SK-N-SH (cell line): Measurements from ENCODE around the gene JAG1. TPM values are rescaled to one million over a fixed set of nuclear protein-coding genes. Genes with fewer than 3 reads are reported as not detected.
A peak's percentile ranks its signal among the peaks of the same experiment; 100 is the strongest.

Experiments
- CTCF ChIA-PET: fragments of 300-600, 350-600 bp; formaldehyde crosslinking; extraction: SDS; loops from one replicate; lab custom pipeline; 2021; lab: Yijun Ruan, JAX
- POLR2A ChIA-PET: fragments of 350-600 bp; sonication (Branson Sonifier 250); formaldehyde crosslinking; extraction: SDS; loops from one replicate; lab custom pipeline; 2020; ENCODE audit warnings: antibody characterized with exemption, inconsistent platforms; lab: Yijun Ruan, JAX
- DNase-seq: peaks from one replicate; pipeline ENCODE4 v3.0.0; 2012
- H2AFZ ChIP-seq: fragments of 200-600 bp; sonication (generic); 2 replicates; pipeline ENCODE4 v1.8.1; 2016; ENCODE audit warnings: antibody characterized with exemption, mild to moderate bottlenecking, low read depth
- H3F3A ChIP-seq: fragments of 200-600 bp; sonication (generic); replicated peaks from 2 replicates; pipeline ENCODE3; 2016; ENCODE audit warnings: antibody characterized with exemption, mild to moderate bottlenecking; ENCODE audit not compliant: insufficient read depth
- H3K27ac ChIP-seq, 2 experiments: fragments of 200-500 bp in 1 of 2; fragments of 200-600 bp in 1 of 2; sonication (Bioruptor generic) in 1 of 2; sonication (generic), shearing (Covaris generic) in 1 of 2; 2 replicates each; pipeline versions ENCODE4 v1.5.1 to v1.6.1; 2014 to 2016; ENCODE audit warnings: low read depth in 2 of 2, inconsistent platforms in 1 of 2, low read length in 1 of 2, mild to moderate bottlenecking in 1 of 2, mixed read lengths in 1 of 2
- H3K27me3 ChIP-seq: fragments of 200-600 bp; sonication (generic), shearing (Covaris generic); 2 replicates; pipeline ENCODE4 v1.6.1; 2016; ENCODE audit warnings: mixed run types; ENCODE audit not compliant: insufficient read depth
- H3K36me3 ChIP-seq, 2 experiments: fragments of 200-500 bp in 1 of 2; fragments of 200-600 bp in 1 of 2; sonication (Bioruptor generic) in 1 of 2; sonication (generic) in 1 of 2; replicated peaks in 1 of 2; 2 replicates each; pipeline versions ENCODE3 to v1.5.1; 2014 to 2016; ENCODE audit warnings: low read length in 1 of 2, mild to moderate bottlenecking in 1 of 2; ENCODE audit not compliant: insufficient read depth in 2 of 2, control insufficient read depth in 1 of 2
- H3K4me1 ChIP-seq, 2 experiments: fragments of 200-500 bp in 1 of 2; fragments of 200-600 bp in 1 of 2; sonication (Bioruptor generic) in 1 of 2; sonication (generic), shearing (Covaris generic) in 1 of 2; 2 replicates each; pipeline versions ENCODE4 v1.5.1 to v1.6.1; 2014 to 2016; ENCODE audit warnings: low read depth in 1 of 2, low read length in 1 of 2, mixed run types in 1 of 2; ENCODE audit not compliant: insufficient read depth in 2 of 2, control insufficient read depth in 1 of 2
- H3K4me2 ChIP-seq: fragments of 200-600 bp; sonication (generic), shearing (Covaris generic); 2 replicates; pipeline ENCODE4 v1.6.1; 2017; ENCODE audit warnings: mixed run types
- H3K4me3 ChIP-seq, 2 experiments: fragments of 200-500 bp in 1 of 2; fragments of 200-600 bp in 1 of 2; sonication (Bioruptor generic) in 1 of 2; sonication (generic), shearing (Covaris generic) in 1 of 2; 2 replicates each; pipeline versions ENCODE4 v1.5.1 to v1.8.1; 2014 to 2016; ENCODE audit warnings: low read depth in 2 of 2, inconsistent platforms in 1 of 2, low read length in 1 of 2, mild to moderate bottlenecking in 1 of 2, mixed read lengths in 1 of 2, moderate library complexity in 1 of 2
- H3K79me2 ChIP-seq: fragments of 200-600 bp; sonication (generic); 2 replicates; pipeline ENCODE4 v1.8.1; 2017; ENCODE audit warnings: mild to moderate bottlenecking; ENCODE audit not compliant: insufficient read depth
- H3K9ac ChIP-seq: fragments of 200-600 bp; sonication (generic); 2 replicates; pipeline ENCODE4 v1.6.1; 2017; ENCODE audit warnings: mixed run types
- H3K9me2 ChIP-seq: fragments of 200-600 bp; sonication (generic); 2 replicates; pipeline ENCODE4 v1.6.1; 2017; ENCODE audit warnings: mixed run types
- H3K9me3 ChIP-seq: fragments of 200-600 bp; sonication (generic); 2 replicates; pipeline ENCODE4 v1.6.1; 2017; ENCODE audit warnings: mixed run types, mild to moderate bottlenecking, moderate library complexity
- H4K20me1 ChIP-seq: fragments of 200-600 bp; sonication (generic); 2 replicates; pipeline ENCODE4 v1.6.1; 2017; ENCODE audit warnings: mild to moderate bottlenecking, mixed run types; ENCODE audit not compliant: insufficient read depth
- FOSL2 ChIP-seq: IDR thresholded peaks from 2 replicates; pipeline ENCODE4 v1.4.0; 2012; ENCODE audit warnings: low read depth, mild to moderate bottlenecking, moderate library complexity, borderline replicate concordance
- NFIC ChIP-seq: IDR thresholded peaks from 2 replicates; pipeline ENCODE4 v1.4.0; 2012; ENCODE audit warnings: borderline replicate concordance
- WGBS: methylation state at CpG from one replicate; pipeline ENCODE4 v1.1.6; 2017; ENCODE audit warnings: low lambda C conversion rate; 5-methylcytosine and 5-hydroxymethylcytosine counted together
- polyA plus RNA-seq, 3 experiments: library from polyadenylated mRNA; depleted of rRNA; stranded (reverse); fragments of >200 nt; gene quantifications; 2 replicates each; pipeline ENCODE4 v1.2.3, GENCODE V29; 2012
- TF ChIP-seq, protein P1 (sequence below): IDR thresholded peaks from 2 replicates; pipeline ENCODE4 v1.6.1; 2012; ENCODE audit warnings: mild to moderate bottlenecking, low read depth, low read length, moderate library complexity
- TF ChIP-seq, protein P2 (sequence below): IDR thresholded peaks from 2 replicates; pipeline ENCODE4 v1.4.0; 2012; ENCODE audit warnings: low read depth

The JAG1 gene
- polyA plus RNA-seq, 1 of the 3 experiments (the other 2 are of a cell fraction), result 6.0 TPM

DNA sequence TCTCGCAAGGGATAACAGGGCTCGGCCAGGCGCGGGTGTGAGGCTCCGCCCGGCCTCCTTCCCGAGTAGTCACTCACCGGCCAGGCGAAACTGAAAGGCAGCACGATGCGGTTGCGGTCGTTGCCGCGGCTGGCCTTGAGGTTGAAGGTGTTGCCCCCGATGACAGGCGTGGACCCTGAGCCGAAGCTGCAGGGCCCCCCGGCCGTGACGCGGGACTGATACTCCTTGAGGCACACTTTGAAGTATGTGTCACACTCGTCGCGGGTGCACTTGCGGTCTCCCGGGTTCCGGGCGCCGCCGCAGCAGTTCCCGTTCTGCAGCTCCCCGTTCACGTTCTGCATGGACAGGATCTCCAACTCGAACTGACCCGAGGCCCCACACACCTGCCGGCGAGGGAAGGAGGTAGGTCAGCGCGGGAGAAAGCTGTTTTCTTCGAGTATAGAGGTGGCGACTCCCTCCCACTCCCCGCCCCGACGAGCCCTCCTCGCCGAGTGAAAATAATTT, 1.1 kb downstream of the JAG1 start:
- ChIA-PET CTCF (interaction anchor here (1.0 to 1.7 kb wide), 2 partner anchors 10 to 22 kb away, joined by 3 to 5 read pairs; no protein-coding TSS in a partner anchor), POLR2A (no interaction called here)
- peaks cover 19 to 20% of the 10 kb centered on the region in 2 experiments; a peak in 3 of 4 replicates for H3K4me1 ChIP-seq
- 0% methylated on average over 22 of the region's 47 CpGs for WGBS
- DNase-seq, result peak; percentile 70
- H3K9me3 ChIP-seq, result no peaks in the 10 kb centered on the region
- TF ChIP-seq, protein P1, sequence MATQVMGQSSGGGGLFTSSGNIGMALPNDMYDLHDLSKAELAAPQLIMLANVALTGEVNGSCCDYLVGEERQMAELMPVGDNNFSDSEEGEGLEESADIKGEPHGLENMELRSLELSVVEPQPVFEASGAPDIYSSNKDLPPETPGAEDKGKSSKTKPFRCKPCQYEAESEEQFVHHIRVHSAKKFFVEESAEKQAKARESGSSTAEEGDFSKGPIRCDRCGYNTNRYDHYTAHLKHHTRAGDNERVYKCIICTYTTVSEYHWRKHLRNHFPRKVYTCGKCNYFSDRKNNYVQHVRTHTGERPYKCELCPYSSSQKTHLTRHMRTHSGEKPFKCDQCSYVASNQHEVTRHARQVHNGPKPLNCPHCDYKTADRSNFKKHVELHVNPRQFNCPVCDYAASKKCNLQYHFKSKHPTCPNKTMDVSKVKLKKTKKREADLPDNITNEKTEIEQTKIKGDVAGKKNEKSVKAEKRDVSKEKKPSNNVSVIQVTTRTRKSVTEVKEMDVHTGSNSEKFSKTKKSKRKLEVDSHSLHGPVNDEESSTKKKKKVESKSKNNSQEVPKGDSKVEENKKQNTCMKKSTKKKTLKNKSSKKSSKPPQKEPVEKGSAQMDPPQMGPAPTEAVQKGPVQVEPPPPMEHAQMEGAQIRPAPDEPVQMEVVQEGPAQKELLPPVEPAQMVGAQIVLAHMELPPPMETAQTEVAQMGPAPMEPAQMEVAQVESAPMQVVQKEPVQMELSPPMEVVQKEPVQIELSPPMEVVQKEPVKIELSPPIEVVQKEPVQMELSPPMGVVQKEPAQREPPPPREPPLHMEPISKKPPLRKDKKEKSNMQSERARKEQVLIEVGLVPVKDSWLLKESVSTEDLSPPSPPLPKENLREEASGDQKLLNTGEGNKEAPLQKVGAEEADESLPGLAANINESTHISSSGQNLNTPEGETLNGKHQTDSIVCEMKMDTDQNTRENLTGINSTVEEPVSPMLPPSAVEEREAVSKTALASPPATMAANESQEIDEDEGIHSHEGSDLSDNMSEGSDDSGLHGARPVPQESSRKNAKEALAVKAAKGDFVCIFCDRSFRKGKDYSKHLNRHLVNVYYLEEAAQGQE, result no peak
- TF ChIP-seq, protein P2, sequence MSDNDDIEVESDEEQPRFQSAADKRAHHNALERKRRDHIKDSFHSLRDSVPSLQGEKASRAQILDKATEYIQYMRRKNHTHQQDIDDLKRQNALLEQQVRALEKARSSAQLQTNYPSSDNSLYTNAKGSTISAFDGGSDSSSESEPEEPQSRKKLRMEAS, result peak; percentile 14; the same call in 1 of the 2 replicates
- H3K9me2 ChIP-seq, result no peaks in the 10 kb centered on the region
- peaks cover 61% of the 10 kb centered on the region for H3K79me2 ChIP-seq
- H4K20me1 ChIP-seq, result peaks cover 30% of the 10 kb centered on the region
- peak overlapping the region; percentile 68 to 89 for H3K4me3 ChIP-seq
- H3F3A ChIP-seq, result peaks cover 3% of the 10 kb centered on the region
- H3K4me2 ChIP-seq, result peak overlapping the region; percentile 80
- H3K27ac ChIP-seq, result peak overlapping the region in 1 of 2 experiments; percentile 98; a peak in 2 of 4 replicates
- peak overlapping the region; percentile 96 for H3K9ac ChIP-seq
- no peak overlapping the region; the same call in 1 of the 2 replicates for H2AFZ ChIP-seq
- H3K27me3 ChIP-seq, result no peaks in the 10 kb centered on the region
- peaks cover 5 to 27% of the 10 kb centered on the region in 2 experiments for H3K36me3 ChIP-seq

DNA sequence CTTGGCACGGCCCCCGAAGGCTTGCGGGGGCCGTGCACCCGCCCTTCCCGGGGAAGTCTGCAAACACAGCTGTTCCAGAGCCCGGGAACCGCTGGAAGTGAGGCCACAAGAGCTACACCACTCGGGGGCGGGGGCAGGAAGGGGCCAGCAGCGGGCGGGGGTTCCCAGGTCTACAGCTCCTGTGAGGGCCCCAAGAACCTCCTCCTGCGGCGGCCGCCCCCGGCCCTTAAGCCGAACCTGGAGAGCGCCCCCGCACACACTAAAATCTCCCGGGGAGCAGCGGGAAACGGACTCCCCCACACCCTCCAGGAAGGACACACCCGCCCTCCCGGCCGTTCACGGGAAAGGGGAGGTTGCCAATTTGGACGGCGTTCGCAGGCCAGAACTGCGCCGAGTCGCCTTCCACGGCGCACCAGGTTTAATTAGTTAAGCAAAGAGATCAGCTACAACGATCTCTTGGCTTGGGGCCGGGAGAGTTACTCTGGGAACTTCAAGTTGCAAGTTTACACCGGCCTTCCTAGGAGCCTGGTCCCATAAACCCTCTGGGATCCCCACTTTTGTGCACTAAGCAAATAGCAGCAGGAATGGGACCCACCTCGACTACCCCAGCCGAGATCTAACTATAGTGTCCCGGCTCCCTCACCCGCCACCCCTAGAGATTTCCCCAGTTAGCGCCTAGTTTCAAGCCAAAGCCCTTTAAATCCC, 1.7 kb downstream of the JAG1 start:
- peaks cover 67% of the 10 kb centered on the region for H3K79me2 ChIP-seq
- CTCF ChIA-PET, result interaction anchor here (0.8 to 1.8 kb wide), 7 partner anchors 9 to 874 kb away, joined by 3 to 9 read pairs (median 3); no protein-coding TSS in a partner anchor
- H3F3A ChIP-seq, result peaks cover 6% of the 10 kb centered on the region
- peaks cover 19 to 23% of the 10 kb centered on the region in 2 experiments; a peak in 3 of 4 replicates for H3K4me1 ChIP-seq
- H3K9me3 ChIP-seq, result no peaks in the 10 kb centered on the region
- peak; percentile 25; the same call in 1 of the 2 replicates for TF ChIP-seq NFIC
- no peak for TF ChIP-seq FOSL2
- TF ChIP-seq, all 33 proteins: peak for 1
- H3K9ac ChIP-seq, result peak overlapping the region; percentile 96
- no peaks in the 10 kb centered on the region for H3K9me2 ChIP-seq
- H3K27me3 ChIP-seq, result no peaks in the 10 kb centered on the region
- H3K36me3 ChIP-seq, result peaks cover 5 to 33% of the 10 kb centered on the region in 2 experiments
- H2AFZ ChIP-seq, result no peak overlapping the region
- peaks cover 35% of the 10 kb centered on the region for H4K20me1 ChIP-seq
- WGBS, result 9% methylated on average over 20 of the region's 42 CpGs
- peak overlapping the region; percentile 80 for H3K4me2 ChIP-seq
- POLR2A ChIA-PET, result no interaction called here
- DNase-seq, result peak; percentile 48
- peak overlapping the region; percentile 68 to 89 for H3K4me3 ChIP-seq
- H3K27ac ChIP-seq, result peak overlapping the region in 1 of 2 experiments; percentile 98; a peak in 2 of 4 replicates
